ENCODE results near the gene MLST8. TPM values are rescaled to one million over a fixed set of nuclear protein-coding genes. Genes with fewer than 3 reads are reported as not detected.

The MLST8 gene
- total RNA-seq, 1 donor, result 24.2 TPM

DNA sequence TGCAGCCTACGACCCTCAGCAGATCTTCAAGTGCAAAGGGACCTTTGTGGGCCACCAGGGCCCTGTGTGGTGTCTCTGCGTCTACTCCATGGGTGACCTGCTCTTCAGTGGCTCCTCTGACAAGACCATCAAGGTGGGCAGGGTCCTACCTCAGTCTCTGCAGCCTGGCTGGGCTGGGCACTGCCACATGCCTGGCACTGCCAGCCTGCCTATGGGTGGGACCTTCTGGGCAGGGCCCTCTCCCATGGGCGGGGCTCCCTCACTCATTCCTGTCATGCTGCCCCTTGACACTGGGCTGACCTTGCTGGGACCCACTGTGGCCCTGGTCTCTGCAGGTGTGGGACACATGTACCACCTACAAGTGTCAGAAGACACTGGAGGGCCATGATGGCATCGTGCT is 31.3 kb upstream of the MLST8 start:
- no peak for TF ChIP-seq CTCF (IDR thresholded peaks at IDR 0.05; ENCODE audit: insufficient read depth, low read depth, low read length)
- no peak for DNase-seq (ENCODE audit: low read depth)
- H3K4me3 ChIP-seq (ENCODE audit: low read depth, low read length), result no peak overlapping the region

DNA sequence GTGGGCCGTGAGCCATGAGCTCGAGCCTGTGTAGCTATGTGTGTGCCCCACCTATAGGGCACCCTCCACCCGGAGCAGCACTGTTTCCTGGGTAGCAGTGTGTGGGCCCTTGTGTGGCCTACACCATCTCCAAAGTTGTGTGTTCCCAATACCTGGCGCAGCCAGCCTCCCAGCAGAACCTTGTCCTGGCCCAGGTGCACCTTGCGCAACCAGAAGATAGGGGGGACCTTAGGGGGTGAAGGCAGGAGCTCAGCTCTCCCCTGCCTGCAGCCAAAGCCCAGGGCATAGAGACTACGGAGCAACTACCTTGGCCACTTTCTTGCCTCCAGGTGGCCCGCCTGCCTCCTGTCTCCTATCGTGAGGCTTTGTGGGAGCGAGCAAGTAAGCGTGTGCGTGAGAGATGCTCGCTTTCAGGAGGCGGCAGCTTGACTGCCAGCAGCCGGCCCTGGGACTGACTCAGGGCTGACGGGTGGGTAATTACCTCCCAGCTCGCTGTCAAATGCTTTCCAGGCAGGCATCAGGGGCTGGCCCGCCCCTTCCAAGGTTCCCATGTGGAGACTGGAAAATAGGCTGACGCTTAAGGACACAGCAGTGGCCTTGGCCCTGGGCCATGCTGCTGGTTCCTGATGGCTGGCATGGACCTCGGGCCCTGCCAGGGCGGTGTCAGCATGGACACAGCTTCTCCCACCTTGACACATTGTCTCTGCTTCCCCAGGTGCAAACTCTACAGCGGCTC is 30.7 kb upstream of the MLST8 start:
- H3K4me3 ChIP-seq (ENCODE audit: low read depth, low read length), result no peak overlapping the region
- no peak for DNase-seq (ENCODE audit: low read depth)
- TF ChIP-seq CTCF (IDR thresholded peaks at IDR 0.05; ENCODE audit: insufficient read depth, low read depth, low read length), result no peak

GRCh38 chr16:2175454-2175853 is 29.8 kb upstream of the MLST8 start:
- no peak for TF ChIP-seq CTCF (IDR thresholded peaks at IDR 0.05; ENCODE audit: insufficient read depth, low read depth, low read length)
- DNase-seq (ENCODE audit: low read depth), result no peak
- H3K4me3 ChIP-seq (ENCODE audit: low read depth, low read length), result no peak overlapping the region

DNA sequence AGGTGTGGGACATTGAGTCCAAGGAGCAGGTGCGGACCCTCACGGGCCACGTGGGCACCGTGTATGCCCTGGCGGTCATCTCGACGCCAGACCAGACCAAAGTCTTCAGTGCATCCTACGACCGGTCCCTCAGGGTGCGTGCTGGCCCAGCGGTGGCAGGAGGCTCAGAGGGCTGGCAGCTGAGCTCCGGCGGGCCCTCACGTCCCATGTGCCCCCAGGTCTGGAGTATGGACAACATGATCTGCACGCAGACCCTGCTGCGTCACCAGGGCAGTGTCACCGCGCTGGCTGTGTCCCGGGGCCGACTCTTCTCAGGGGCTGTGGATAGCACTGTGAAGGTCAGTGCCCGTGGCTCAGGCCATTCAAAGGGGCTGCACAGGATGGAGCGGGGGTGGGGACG is 29.2 kb upstream of the MLST8 start:
- no peak for TF ChIP-seq CTCF (IDR thresholded peaks at IDR 0.05; ENCODE audit: insufficient read depth, low read depth, low read length)
- H3K4me3 ChIP-seq (ENCODE audit: low read depth, low read length), result no peak overlapping the region
- no peak for DNase-seq (ENCODE audit: low read depth)

DNA sequence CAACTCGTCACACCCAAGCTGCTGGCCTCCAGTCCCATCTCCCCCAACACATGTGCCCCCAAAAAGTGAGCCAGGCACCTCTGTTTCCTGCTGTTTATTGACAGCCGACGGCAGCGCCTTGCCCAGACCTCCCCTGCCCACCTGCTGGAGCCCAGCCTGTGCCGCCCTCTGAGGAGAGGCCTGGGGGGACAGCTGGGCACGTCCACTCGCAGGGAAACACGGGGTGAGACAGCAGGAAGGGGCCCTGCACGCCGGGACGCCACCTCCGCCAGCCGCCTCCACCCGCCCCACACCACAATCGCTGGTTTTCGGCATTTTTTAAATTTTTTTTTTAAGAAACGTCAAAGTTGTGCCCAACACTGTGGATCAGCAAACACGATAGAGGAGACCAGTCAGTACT is 28.2 kb upstream of the MLST8 start:
- no peak for DNase-seq (ENCODE audit: low read depth)
- TF ChIP-seq CTCF (IDR thresholded peaks at IDR 0.05; ENCODE audit: insufficient read depth, low read depth, low read length), result no peak
- no peak overlapping the region for H3K4me3 ChIP-seq (ENCODE audit: low read depth, low read length)

- no peak for DNase-seq (ENCODE audit: low read depth)
- H3K4me3 ChIP-seq (ENCODE audit: low read depth, low read length), result no peak overlapping the region
- no peak for TF ChIP-seq CTCF (IDR thresholded peaks at IDR 0.05; ENCODE audit: insufficient read depth, low read depth, low read length)
These were observed 27.7 kb upstream of the MLST8 start for GRCh38 chr16:2177561-2177960.
